Left forelimb (tissue), 1 donor: ENCODE data around the gene CDC42.

Experiments
- DNase-seq: peaks from one replicate; pipeline ENCODE4 v3.0.0-alpha.2; 2018; ENCODE audit warnings: low spot score

CDC42 gene

GRCh38 chr1:22131062-22131461 lies 78.6 kb downstream of the CDC42 start:
- DNase-seq, result no peak

DNA sequence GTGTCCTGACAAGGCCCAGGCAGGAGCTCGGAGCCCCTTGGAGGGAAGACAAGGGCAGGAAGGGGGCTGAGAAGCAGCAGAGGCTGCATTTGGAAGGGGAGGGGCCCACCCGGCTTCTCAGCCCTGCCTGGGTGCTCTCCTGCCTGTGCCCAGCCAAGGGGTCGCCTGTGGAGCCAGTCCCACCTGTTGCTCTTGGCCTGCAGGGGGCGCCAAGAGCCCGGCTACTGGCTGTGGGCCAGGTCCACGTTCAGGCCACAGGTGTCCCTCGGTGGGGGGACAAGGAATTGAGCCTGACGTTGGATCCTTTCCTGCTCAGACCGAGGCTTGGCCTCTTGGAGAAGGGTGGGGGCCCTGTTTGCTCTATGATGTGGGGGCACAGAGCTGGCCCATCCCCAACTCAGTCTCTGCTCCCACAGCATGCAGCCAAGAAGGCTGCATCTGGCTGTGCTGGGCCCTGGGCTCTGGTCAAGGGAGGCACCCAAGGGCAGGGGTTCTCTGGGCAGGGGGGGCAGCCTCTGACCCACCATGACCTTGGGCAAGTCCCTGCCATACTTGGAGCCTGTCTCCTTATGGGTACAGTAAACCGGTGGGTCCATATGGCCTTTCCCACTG lies 79.5 kb downstream of the CDC42 start:
- DNase-seq, result no peak

DNA sequence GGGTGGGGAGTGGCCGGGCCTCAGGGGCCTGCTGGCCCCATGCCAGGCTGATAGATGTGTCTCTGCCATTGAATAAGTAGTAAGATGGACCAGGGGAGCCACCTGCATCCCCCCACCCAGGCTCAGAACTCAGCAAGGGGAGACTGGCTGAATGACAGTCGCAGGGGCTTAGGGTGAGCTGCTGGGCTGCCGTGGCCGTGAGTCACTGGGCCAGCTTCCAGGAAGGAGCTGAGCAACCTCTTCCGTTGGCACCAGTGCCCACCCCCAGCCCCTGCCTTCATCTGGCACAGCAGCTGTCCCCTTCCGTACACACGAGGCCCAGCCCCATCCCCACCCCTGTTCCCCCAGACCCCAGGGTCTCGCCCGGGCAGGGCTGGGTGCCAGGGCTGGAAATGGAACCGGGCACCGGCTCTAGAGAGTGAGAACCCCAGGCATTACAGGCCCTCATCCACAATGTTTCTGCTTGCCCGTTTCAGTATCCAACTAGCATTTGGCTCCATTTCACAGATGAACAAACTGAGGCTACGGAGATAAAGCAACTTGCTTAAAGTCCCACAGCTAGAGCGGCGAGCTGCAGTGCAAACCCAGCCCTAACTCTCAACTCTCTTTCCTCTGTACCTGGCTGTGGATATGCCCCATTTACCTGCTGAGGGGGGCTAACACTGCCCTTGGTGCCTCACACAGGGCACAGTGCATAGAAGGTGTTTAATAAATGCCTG lies 80.2 kb downstream of the CDC42 start:
- DNase-seq, result no peak

GRCh38 chr1:22133247-22133930 lies 80.9 kb downstream of the CDC42 start:
- DNase-seq, result no peak

GRCh38 chr1:22133931-22134324 lies 81.4 kb downstream of the CDC42 start:
- DNase-seq, result no peak

DNA sequence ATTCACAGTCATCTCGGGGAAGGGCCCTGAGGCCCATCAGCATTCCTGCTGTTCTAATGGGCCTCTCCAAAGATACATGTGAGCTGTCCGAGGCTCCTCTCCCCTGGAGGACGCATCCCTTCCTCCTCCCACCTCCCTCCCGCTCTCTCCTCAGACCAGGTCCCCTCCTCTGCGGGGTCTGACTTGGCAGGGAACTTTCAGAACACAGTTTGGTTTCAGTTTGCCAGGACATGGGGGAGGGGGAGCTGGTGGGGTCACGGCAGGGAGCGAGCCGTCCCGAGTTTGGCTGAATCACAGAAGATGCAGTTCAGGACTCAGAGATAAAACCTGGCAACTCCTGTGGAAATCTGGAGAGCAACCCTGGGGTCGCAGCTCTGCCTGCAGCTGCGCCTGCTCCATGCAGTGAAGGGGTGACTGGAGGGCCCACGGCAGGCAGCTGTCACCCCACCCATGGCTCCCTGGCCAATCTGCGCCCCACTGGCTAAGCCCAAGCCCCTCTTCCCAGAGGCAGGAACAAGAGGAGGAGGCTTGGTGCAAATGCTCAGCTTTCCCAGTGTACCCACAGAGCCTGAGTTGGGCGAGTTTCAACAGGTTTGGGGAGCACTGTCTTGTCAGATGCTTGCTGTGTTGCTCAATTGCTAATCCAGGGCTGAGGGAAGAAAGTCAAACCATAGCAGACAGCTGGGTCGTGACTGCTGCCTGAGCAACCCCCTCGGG lies 84.7 kb downstream of the CDC42 start:
- no peak for DNase-seq

GRCh38 chr1:22139066-22139594 lies 86.6 kb downstream of the CDC42 start:
- DNase-seq, result no peak

- DNase-seq, result no peak
Measured at GRCh38 chr1:22139817-22140216, 87.3 kb downstream of the CDC42 start.
